ENCODE results near the gene SAMD11.

- TF ChIP-seq CTCF (IDR thresholded peaks at IDR 0.05; ENCODE audit: low read depth, low read length, poor library complexity, severe bottlenecking) (no peak), EZH2phosphoT487 (IDR thresholded peaks at IDR 0.05; ENCODE audit: borderline replicate concordance, low read length) (no peak)
Observed at GRCh38 chr1:927748-928147, 4.0 kb downstream of the SAMD11 start.
